GM19240 (cell line): ENCODE data around the gene TRPM3.

Experiments used
- DNase-seq: peaks from one replicate; pipeline ENCODE4 v3.0.0; 2011; ENCODE audit warnings: low spot score; ENCODE audit not compliant: insufficient read length

Gene TRPM3

DNA sequence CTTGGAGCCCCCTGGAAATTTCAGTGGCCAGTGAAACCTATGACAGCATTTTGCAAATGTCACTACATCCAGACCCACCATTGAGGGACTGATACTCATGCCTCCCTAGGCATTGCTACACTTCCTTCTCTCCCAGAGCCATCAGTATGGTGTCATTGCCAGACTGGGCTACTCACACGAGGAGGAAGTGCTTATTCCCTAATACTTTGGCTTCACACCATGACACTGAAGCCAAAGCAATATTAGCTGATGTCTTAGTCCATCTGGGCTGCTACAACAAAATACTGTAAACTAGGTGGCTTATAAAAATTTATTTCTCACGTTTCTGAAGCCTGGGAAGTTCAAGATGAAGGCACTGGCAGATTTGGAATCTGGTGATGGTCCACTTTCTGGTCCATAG lies 22.6 kb downstream of the TRPM3 start:
- DNase-seq: no peak

DNA sequence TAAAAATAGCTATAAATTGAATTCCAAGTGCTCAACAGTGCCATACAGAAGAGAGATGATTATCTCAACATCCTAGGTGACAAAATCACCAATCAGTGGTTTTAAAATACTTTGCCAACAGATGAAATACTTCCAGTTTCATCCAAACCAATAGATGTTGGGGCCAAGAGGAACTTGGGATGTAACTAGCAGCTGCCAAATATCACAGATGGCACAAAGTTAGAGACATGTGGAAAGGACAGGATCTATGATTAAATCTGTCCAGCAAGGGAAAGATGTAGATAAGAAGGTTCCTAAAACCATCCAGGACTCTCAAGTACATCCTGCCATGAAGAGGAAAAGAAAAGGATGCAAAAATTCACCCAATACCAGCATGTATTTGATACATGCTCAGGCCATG lies 23.8 kb downstream of the TRPM3 start:
- no peak for DNase-seq

GRCh38 chr9:71096421-71097108 lies 24.9 kb downstream of the TRPM3 start:
- DNase-seq: no peak

GRCh38 chr9:71094708-71095251 lies 26.6 kb downstream of the TRPM3 start:
- no peak for DNase-seq

DNA sequence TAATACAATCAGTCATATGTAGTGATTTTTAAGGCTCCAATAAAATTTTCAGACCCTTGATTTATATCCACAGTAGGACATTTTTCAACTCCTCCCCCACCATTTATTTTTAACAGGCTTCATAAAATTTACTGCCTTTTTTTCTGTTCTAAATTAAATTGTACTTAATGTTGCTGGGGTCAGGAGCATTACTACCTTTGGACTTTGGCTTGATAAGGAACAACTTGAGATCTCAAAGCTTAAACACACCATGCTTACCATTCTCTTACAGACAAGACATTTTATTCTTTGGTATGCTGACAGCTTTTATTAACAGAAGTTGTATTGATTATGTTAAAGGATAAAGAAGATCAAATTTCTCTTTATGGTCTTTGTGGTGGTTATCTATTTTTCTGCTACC lies 30.5 kb downstream of the TRPM3 start:
- no peak for DNase-seq

- no peak for DNase-seq
Measured at GRCh38 chr9:71079451-71079850, 42.0 kb downstream of the TRPM3 start.

DNA sequence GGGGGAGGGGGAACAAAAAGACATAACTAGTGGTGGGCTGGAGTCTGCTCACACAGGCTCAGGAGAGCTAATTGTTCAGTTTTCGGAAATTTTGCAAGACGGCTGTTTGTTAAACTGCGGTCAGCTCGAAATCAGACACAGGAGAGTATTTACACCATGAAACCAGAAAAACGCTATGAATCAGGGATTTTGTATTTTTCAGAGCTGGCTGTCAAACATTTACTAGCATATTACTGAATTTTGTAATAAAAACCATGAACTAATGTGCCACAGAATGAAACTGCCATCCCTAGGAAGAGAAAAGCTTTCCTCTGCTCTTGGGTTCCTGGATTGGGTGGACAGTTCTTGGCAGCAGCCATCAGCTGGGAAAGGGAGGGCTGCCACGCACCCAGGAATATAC lies 45.3 kb downstream of the TRPM3 start:
- DNase-seq: no peak

GRCh38 chr9:71073494-71073893 lies 47.9 kb downstream of the TRPM3 start:
- DNase-seq: no peak

GRCh38 chr9:71072587-71072986 lies 48.8 kb downstream of the TRPM3 start:
- DNase-seq: no peak

- DNase-seq: no peak
Measured at GRCh38 chr9:71071633-71072032, 49.8 kb downstream of the TRPM3 start.

DNA sequence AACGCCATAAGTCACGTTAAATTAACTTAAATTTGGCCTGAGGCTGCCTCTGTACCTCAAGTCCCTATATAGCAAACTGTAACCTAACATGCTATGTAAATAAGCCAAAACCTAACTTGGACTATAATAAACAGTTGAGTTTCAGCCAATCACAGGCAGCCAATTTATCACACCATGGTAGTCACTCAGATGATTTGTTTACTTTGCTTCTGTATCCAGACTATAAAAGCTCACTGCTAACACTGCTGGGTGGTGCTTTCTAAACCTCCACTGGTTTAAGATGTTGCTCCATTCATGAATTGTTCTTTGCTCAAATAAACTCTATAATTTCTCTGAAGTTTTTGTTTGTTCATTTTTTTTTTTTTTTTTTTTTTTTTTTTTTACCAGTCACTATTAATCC lies 62.8 kb downstream of the TRPM3 start:
- no peak for DNase-seq

- DNase-seq: no peak
Measured at GRCh38 chr9:71052287-71052686, 69.1 kb downstream of the TRPM3 start.

DNA sequence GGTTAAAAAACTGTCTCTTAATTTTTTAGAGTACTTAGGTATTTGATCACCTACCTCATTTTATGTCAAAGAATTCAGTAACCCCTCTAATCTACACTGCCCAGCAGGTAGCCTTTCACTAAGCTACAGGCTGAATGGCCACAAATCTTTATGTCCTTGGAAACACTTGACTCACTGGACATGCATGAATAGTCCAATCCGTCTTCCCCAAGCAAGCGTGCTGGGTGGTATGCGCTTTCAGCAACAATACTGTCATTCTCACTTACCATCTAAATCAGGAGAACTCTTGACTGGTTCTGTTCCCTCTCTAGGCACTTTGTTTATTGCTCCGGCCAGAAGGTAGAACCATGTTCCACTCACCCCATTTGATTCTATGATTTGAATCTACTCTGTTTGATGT lies 73.1 kb downstream of the TRPM3 start:
- no peak for DNase-seq

- DNase-seq: no peak
Measured at GRCh38 chr9:71042448-71042990, 78.9 kb downstream of the TRPM3 start.

GRCh38 chr9:71037521-71037920 lies 83.9 kb downstream of the TRPM3 start:
- no peak for DNase-seq

DNA sequence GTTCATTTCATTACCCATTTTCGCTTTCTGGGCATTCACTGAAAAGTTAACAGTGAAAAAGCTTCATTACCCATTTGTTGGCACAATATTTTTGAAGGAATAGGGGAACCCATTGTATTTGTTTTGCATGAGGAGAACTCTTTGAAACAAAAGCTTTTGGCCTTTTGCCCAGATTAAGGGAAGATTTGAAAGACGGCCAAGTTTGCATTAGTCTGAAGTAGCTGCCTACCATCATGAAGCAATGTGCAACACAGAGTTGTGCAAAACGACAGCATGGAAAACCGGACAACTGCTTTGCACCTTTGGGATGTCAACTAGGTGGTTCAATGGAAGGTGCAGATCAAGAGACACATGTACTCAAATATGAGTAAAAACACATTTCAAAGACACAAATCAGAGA lies 84.9 kb downstream of the TRPM3 start:
- DNase-seq: no peak

- DNase-seq: no peak
Measured at GRCh38 chr9:71032779-71033178, 88.6 kb downstream of the TRPM3 start.

- no peak for DNase-seq
Measured at GRCh38 chr9:71025728-71026127, 95.7 kb downstream of the TRPM3 start.

- no peak for DNase-seq
Measured at GRCh38 chr9:71025201-71025600, 96.2 kb downstream of the TRPM3 start.

- no peak for DNase-seq
Measured at GRCh38 chr9:71010258-71010657, 111.2 kb downstream of the TRPM3 start.

GRCh38 chr9:71005456-71005855 lies 116.0 kb downstream of the TRPM3 start:
- no peak for DNase-seq

GRCh38 chr9:71004196-71004595 lies 117.2 kb downstream of the TRPM3 start:
- no peak for DNase-seq

DNA sequence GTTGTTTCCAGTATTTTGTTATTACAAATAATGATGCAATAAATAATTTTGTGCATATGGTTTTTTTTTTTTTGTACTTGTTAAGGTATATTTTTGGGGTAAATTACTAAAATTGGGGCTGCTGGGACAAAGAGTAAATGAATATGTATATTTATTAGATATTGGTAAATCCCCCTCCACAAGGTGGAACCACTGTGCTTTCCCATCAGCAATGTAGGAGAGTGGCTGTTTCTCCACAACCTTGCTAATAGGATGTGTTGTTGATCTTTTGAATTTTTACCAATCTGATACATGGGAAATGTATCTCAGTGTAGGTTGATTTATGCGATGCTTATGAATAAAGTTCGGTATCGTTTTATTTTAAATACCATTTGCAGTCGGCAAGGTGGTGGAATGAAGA lies 118.1 kb downstream of the TRPM3 start:
- no peak for DNase-seq
